Mesothelial cell of epicardium (in vitro differentiated cells): ENCODE results near the gene OGFOD3. TPM values are rescaled to one million over a fixed set of nuclear protein-coding genes. Genes with fewer than 3 reads are reported as not detected.

Source experiments
- DNase-seq, 2 experiments: peaks; one replicate each; pipeline ENCODE4 v3.0.0; 2021; ENCODE audit warnings: low spot score in 2 of 2; ENCODE audit not compliant: unreplicated experiment in 2 of 2
- H3K27ac Mint-ChIP-seq: 2 replicates; pipeline ENCODE4 v1.8.0; 2021; ENCODE audit warnings: mixed read lengths
- H3K27me3 Mint-ChIP-seq: 2 replicates; pipeline ENCODE4 v1.8.0; 2021; ENCODE audit warnings: low read depth, mixed read lengths
- H3K36me3 Mint-ChIP-seq: 2 replicates; pipeline ENCODE4 v1.8.0; 2021; ENCODE audit warnings: mixed read lengths
- H3K4me1 Mint-ChIP-seq: 2 replicates; pipeline ENCODE4 v1.8.0; 2021; ENCODE audit warnings: mixed read lengths
- H3K4me3 Mint-ChIP-seq: 2 replicates; pipeline ENCODE4 v1.8.0; 2021; ENCODE audit warnings: mild to moderate bottlenecking, moderate library complexity, mixed read lengths
- H3K9me3 Mint-ChIP-seq: 2 replicates; pipeline ENCODE4 v1.8.0; 2021; ENCODE audit warnings: mixed read lengths
- total RNA-seq: library from RNA; stranded (reverse); gene quantifications from 3 replicates; pipeline ENCODE4 v1.2.1, GENCODE V29; 2021
- TF ChIP-seq, protein P1 (sequence below): fragments of 200-600 bp; sonication (generic); IDR thresholded peaks from one replicate; pipeline ENCODE4 v1.5.0; 2021; ENCODE audit warnings: antibody characterized with exemption; ENCODE audit not compliant: unreplicated experiment

OGFOD3 gene
- total RNA-seq, 1 donor from 2014 or later: 36.6 TPM

DNA sequence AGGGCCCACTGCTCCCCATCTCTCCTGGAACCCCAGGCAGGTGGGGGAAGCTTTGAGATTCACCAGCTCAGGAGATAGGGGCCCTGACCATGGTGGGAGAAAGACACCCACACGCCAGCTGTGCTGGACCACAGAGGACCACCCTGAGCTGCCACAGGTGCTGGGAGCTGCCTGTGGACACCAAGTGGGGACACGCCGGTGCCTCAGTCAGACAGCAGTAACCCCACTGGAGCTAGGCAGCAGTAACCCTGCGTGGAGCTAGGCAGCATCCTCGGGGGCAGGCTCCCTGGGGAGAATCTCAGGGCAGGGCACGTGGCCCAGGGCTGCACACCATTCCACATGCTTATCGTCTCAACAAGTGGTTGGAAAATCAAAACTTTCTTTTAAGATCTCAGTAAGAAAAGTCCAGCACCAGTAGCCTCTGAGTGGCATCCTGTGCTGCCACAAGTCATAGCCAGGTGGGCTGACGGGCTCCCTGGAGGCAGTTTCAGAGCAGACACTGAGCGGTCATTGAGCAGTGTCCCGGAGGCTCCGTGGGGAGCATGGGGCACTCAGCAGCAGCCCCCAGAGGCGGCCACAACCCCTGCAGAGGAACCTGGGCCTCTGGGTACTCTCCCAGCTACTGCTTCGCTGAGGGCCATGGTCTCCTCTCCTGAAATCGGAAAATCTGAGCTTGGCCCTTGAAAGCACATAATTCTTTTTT lies 8.2 kb downstream of the OGFOD3 start:
- Mint-ChIP-seq H3K4me3 (no peak overlapping the region), H3K27me3 (no peaks in the 10 kb centered on the region), H3K4me1 (peaks cover 5% of the 10 kb centered on the region), H3K36me3 (peaks cover 23% of the 10 kb centered on the region), H3K27ac (no peak overlapping the region), H3K9me3 (no peaks in the 10 kb centered on the region)
- TF ChIP-seq, protein P1, sequence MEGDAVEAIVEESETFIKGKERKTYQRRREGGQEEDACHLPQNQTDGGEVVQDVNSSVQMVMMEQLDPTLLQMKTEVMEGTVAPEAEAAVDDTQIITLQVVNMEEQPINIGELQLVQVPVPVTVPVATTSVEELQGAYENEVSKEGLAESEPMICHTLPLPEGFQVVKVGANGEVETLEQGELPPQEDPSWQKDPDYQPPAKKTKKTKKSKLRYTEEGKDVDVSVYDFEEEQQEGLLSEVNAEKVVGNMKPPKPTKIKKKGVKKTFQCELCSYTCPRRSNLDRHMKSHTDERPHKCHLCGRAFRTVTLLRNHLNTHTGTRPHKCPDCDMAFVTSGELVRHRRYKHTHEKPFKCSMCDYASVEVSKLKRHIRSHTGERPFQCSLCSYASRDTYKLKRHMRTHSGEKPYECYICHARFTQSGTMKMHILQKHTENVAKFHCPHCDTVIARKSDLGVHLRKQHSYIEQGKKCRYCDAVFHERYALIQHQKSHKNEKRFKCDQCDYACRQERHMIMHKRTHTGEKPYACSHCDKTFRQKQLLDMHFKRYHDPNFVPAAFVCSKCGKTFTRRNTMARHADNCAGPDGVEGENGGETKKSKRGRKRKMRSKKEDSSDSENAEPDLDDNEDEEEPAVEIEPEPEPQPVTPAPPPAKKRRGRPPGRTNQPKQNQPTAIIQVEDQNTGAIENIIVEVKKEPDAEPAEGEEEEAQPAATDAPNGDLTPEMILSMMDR: no peak
- no peak for DNase-seq

- DNase-seq: no peak
- H3K27me3 Mint-ChIP-seq: no peaks in the 10 kb centered on the region
- peaks cover 20% of the 10 kb centered on the region for H3K36me3 Mint-ChIP-seq
- TF ChIP-seq, protein P1: no peak
- H3K27ac Mint-ChIP-seq: no peak overlapping the region
- H3K4me3 Mint-ChIP-seq: no peak overlapping the region
- no peaks in the 10 kb centered on the region for H3K4me1 Mint-ChIP-seq
- no peaks in the 10 kb centered on the region for H3K9me3 Mint-ChIP-seq
These were observed 9.5 kb downstream of the OGFOD3 start for GRCh38 chr17:82408938-82409318.

- no peak for DNase-seq
- H3K27me3 Mint-ChIP-seq: no peaks in the 10 kb centered on the region
- H3K4me3 Mint-ChIP-seq: no peak overlapping the region
- H3K4me1 Mint-ChIP-seq: no peaks in the 10 kb centered on the region
- TF ChIP-seq, protein P1: no peak
- H3K9me3 Mint-ChIP-seq: no peaks in the 10 kb centered on the region
- peaks cover 23% of the 10 kb centered on the region for H3K36me3 Mint-ChIP-seq
- H3K27ac Mint-ChIP-seq: no peak overlapping the region
These were observed 10.0 kb downstream of the OGFOD3 start for GRCh38 chr17:82408288-82408937.

- Mint-ChIP-seq H3K4me1 (no peaks in the 10 kb centered on the region), H3K27me3 (no peaks in the 10 kb centered on the region), H3K36me3 (peaks cover 23% of the 10 kb centered on the region), H3K9me3 (no peaks in the 10 kb centered on the region), H3K27ac (no peak overlapping the region), H3K4me3 (no peak overlapping the region)
- DNase-seq: no peak
- TF ChIP-seq, protein P1: no peak
These were observed 11.1 kb downstream of the OGFOD3 start for GRCh38 chr17:82407255-82407654.

DNA sequence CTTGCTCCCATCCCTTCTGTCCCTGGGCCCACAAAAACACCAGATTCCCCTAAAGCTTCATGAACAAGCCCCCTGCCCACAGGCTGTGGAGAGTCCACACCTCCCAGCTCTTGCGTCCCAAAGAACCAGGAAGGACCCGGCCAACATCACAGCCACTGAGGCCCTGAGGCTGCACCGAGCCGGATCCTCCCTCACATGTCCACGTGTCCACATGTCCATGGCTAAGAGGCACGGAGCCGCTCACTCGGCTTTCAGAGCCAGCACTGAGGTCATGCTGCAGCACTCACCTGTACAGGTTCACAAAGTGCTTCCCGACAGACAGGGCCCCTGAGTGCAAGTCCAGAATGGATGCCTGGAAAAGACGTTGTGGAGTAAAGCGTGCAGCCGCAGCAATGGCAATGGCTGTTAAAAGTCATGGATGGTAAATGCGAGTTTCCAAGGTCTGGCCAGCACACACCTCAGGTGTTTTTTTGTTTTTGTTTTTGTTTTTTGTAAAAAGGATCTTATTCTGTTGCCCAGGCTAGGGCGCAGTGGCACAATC lies 12.2 kb downstream of the OGFOD3 start:
- Mint-ChIP-seq H3K36me3 (peaks cover 24% of the 10 kb centered on the region), H3K27ac (no peak overlapping the region)

More for the DNA sequence above, 12.2 kb downstream of the OGFOD3 start:
- no peak for DNase-seq
- Mint-ChIP-seq H3K4me1 (no peaks in the 10 kb centered on the region), H3K27me3 (no peaks in the 10 kb centered on the region), H3K4me3 (no peak overlapping the region), H3K9me3 (no peaks in the 10 kb centered on the region)
- TF ChIP-seq, protein P1: no peak
